Muscle layer of colon (tissue), 2 donors: Measurements from ENCODE around the gene PDCD4.

Experiments
- H3K27ac ChIP-seq: one replicate; pipeline ENCODE4 v1.7.0; 2013; ENCODE audit warnings: low read depth, mild to moderate bottlenecking, low read length, moderate library complexity
- H3K27me3 ChIP-seq, 2 donors: one replicate each; pipeline ENCODE4 v1.7.0; 2013; ENCODE audit warnings: low read length in 2 of 2, mild to moderate bottlenecking in 2 of 2; ENCODE audit not compliant: insufficient read depth in 2 of 2, control insufficient read depth in 1 of 2
- H3K36me3 ChIP-seq: one replicate; pipeline ENCODE4 v1.7.0; 2013; ENCODE audit warnings: mild to moderate bottlenecking, low read length; ENCODE audit not compliant: insufficient read depth
- H3K4me1 ChIP-seq: one replicate; pipeline ENCODE4 v1.7.0; 2013; ENCODE audit warnings: mild to moderate bottlenecking, low read length; ENCODE audit not compliant: insufficient read depth
- H3K4me3 ChIP-seq, 2 donors: one replicate each; pipeline ENCODE4 v1.7.0; 2013; ENCODE audit warnings: low read length in 2 of 2, low read depth in 1 of 2, mild to moderate bottlenecking in 1 of 2, moderate library complexity in 1 of 2
- H3K9ac ChIP-seq: one replicate; pipeline ENCODE4 v1.7.0; 2013; ENCODE audit warnings: low read length
- H3K9me3 ChIP-seq: one replicate; pipeline ENCODE4 v1.7.0; 2013; ENCODE audit warnings: mild to moderate bottlenecking, low read length
- donor health status: abdominal sarcoma.
- donor health status: Adenocarcinoma of cecum.

PDCD4 gene

GRCh38 chr10:110918643-110919348 lies 47.1 kb downstream of the PDCD4 start, which contains the start of gene BBIP1:
Gene BBIP1, minus strand, starts transcription at chr10:110919180. Its CDS starts 1,023 bp downstream, at chr10:110918157.
- Histone ChIP-seq H3K9ac (peak within 1 kb of the TSS; percentile 98), H3K27ac (peak within 1 kb of the TSS; percentile 94), H3K4me3 (peak within 1 kb of the TSS; percentile 67 to 97), H3K9me3 (no peaks in the 10 kb centered on the region), H3K27me3 (no peaks in the 10 kb centered on the region), H3K36me3 (no peaks in the 10 kb centered on the region), H3K4me1 (peaks cover 18% of the 10 kb centered on the region)

- peak within 1 kb of the TSS; percentile 67 to 97 for H3K4me3 ChIP-seq
- no peaks in the 10 kb centered on the region for H3K36me3 ChIP-seq
- H3K27ac ChIP-seq, result peak within 1 kb of the TSS; percentile 94
- H3K9ac ChIP-seq, result peak within 1 kb of the TSS; percentile 98
- no peaks in the 10 kb centered on the region for H3K27me3 ChIP-seq
- peaks cover 24% of the 10 kb centered on the region for H3K4me1 ChIP-seq
- no peaks in the 10 kb centered on the region for H3K9me3 ChIP-seq
These were observed 47.7 kb downstream of the PDCD4 start, which contains the start of gene SHOC2 for GRCh38 chr10:110919349-110919931. Gene SHOC2, plus strand, starts transcription at chr10:110919604. Its CDS starts 44,755 bp downstream, at chr10:110964359.

- Histone ChIP-seq H3K9me3 (no peaks in the 10 kb centered on the region), H3K27ac (peak overlapping the region; percentile 89), H3K9ac (peak overlapping the region; percentile 86), H3K36me3 (no peaks in the 10 kb centered on the region), H3K4me1 (peaks cover 24% of the 10 kb centered on the region), H3K27me3 (no peaks in the 10 kb centered on the region), H3K4me3 (peak overlapping the region; percentile 67 to 90)
These were observed 48.5 kb downstream of the PDCD4 start for GRCh38 chr10:110919971-110920881.

- no peaks in the 10 kb centered on the region for H3K36me3 ChIP-seq
- no peaks in the 10 kb centered on the region for H3K9me3 ChIP-seq
- no peak overlapping the region for H3K9ac ChIP-seq
- H3K27me3 ChIP-seq, result no peaks in the 10 kb centered on the region
- no peak overlapping the region for H3K27ac ChIP-seq
- H3K4me3 ChIP-seq, result no peak overlapping the region
- H3K4me1 ChIP-seq, result peaks cover 22% of the 10 kb centered on the region
These were observed 52.2 kb downstream of the PDCD4 start for GRCh38 chr10:110923856-110924493.

GRCh38 chr10:110927461-110927860 lies 55.7 kb downstream of the PDCD4 start:
- no peaks in the 10 kb centered on the region for H3K36me3 ChIP-seq
- peaks cover 15% of the 10 kb centered on the region for H3K4me1 ChIP-seq
- H3K4me3 ChIP-seq, result no peak overlapping the region
- H3K9ac ChIP-seq, result no peak overlapping the region
- no peaks in the 10 kb centered on the region for H3K27me3 ChIP-seq
- H3K9me3 ChIP-seq, result no peaks in the 10 kb centered on the region
- no peak overlapping the region for H3K27ac ChIP-seq

GRCh38 chr10:110931769-110932381 lies 60.1 kb downstream of the PDCD4 start:
- no peak overlapping the region for H3K9ac ChIP-seq
- no peaks in the 10 kb centered on the region for H3K36me3 ChIP-seq
- no peak overlapping the region for H3K4me3 ChIP-seq
- no peak overlapping the region for H3K27ac ChIP-seq
- no peaks in the 10 kb centered on the region for H3K9me3 ChIP-seq
- no peaks in the 10 kb centered on the region for H3K27me3 ChIP-seq
- H3K4me1 ChIP-seq, result peaks cover 4% of the 10 kb centered on the region

GRCh38 chr10:110932505-110933180 lies 60.9 kb downstream of the PDCD4 start:
- H3K27me3 ChIP-seq, result no peaks in the 10 kb centered on the region
- no peak overlapping the region for H3K27ac ChIP-seq
- peaks cover under 1% of the 10 kb centered on the region for H3K4me1 ChIP-seq
- no peaks in the 10 kb centered on the region for H3K36me3 ChIP-seq
- no peaks in the 10 kb centered on the region for H3K9me3 ChIP-seq
- H3K9ac ChIP-seq, result no peak overlapping the region
- H3K4me3 ChIP-seq, result no peak overlapping the region

GRCh38 chr10:110936757-110937156 lies 65.0 kb downstream of the PDCD4 start:
- Histone ChIP-seq H3K36me3 (no peaks in the 10 kb centered on the region), H3K27ac (no peak overlapping the region), H3K4me1 (no peaks in the 10 kb centered on the region), H3K27me3 (no peaks in the 10 kb centered on the region), H3K9ac (no peak overlapping the region), H3K4me3 (no peak overlapping the region), H3K9me3 (no peaks in the 10 kb centered on the region)

- Histone ChIP-seq H3K9me3 (no peaks in the 10 kb centered on the region), H3K4me1 (peaks cover 10% of the 10 kb centered on the region)
These were observed 67.7 kb downstream of the PDCD4 start for GRCh38 chr10:110939419-110939818.

GRCh38 chr10:110944792-110945396 lies 73.2 kb downstream of the PDCD4 start:
- Histone ChIP-seq H3K4me1 (peaks cover 10% of the 10 kb centered on the region), H3K9me3 (no peaks in the 10 kb centered on the region), H3K9ac (no peak overlapping the region), H3K27ac (no peak overlapping the region), H3K36me3 (no peaks in the 10 kb centered on the region), H3K27me3 (no peaks in the 10 kb centered on the region), H3K4me3 (no peak overlapping the region)

More at GRCh38 chr10:110939419-110939818, 67.7 kb downstream of the PDCD4 start:
- Histone ChIP-seq H3K4me3 (no peak overlapping the region), H3K27me3 (no peaks in the 10 kb centered on the region), H3K27ac (no peak overlapping the region), H3K9ac (no peak overlapping the region), H3K36me3 (no peaks in the 10 kb centered on the region)
